Measurements from ENCODE around the gene SPINK4.

SPINK4 gene

DNA sequence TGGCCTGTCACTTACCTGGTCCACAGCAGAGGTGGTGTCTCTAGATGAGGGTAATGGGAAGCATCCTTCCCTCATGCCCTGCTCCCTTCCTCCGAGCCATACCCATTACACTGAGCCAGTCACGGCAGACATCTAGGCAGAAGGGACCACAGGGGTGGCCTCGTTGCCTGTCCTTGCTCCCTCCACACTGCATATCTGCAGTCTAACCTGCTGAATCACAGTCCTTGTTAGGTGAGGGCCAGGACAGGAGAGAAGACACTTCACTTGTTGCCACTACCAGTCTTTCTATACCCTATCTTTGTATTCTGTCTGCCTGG lies 18.4 kb upstream of the SPINK4 start:
- no peak overlapping the region for H3K4me3 ChIP-seq
- no peak for DNase-seq (ENCODE audit: low spot score in 2 of 2)
- peaks cover 10% of the 10 kb centered on the region for H3K27me3 ChIP-seq (ENCODE audit: low read depth)
- in situ Hi-C loops (cut with MboI; ENCODE audit: low sequenced_read_pairs), result no loop called here
- no peaks in the 10 kb centered on the region for H3K36me3 ChIP-seq (replicated peaks)
- no peaks in the 10 kb centered on the region for H3K9me3 ChIP-seq
- peaks cover 5% of the 10 kb centered on the region for H3K4me1 ChIP-seq

DNA sequence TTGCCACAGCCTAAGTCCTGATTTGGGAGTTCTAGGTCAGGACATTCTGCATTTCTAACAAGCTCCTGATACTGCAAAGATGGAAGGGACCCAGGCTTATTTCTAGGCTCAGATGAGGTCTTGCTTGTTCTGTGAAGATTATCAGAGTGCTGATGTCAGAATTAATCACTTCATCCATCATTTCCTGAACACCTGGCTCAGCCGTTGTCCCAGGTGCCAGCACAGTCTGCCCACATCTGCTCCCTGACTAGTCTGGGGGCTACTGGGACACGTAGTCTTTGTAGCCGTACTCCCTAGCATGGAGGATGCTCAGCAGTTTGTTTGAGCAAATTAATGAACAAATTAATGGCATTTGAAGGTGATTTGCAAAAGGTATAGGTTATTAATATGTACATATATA lies 17.9 kb upstream of the SPINK4 start:
- Histone ChIP-seq H3K4me1 (peaks cover 5% of the 10 kb centered on the region), H3K36me3 (replicated peaks) (no peaks in the 10 kb centered on the region), H3K4me3 (no peak overlapping the region), H3K9me3 (no peaks in the 10 kb centered on the region), H3K27me3 (ENCODE audit: low read depth) (peaks cover 5% of the 10 kb centered on the region; the same call in 1 of the 2 replicates)
- in situ Hi-C loops (cut with MboI; ENCODE audit: low sequenced_read_pairs), result no loop called here
- no peak for DNase-seq (ENCODE audit: low spot score in 2 of 2)

- DNase-seq (ENCODE audit: low spot score in 2 of 2), result no peak
- H3K4me1 ChIP-seq, result peaks cover 5% of the 10 kb centered on the region
- H3K4me3 ChIP-seq, result no peak overlapping the region
- H3K9me3 ChIP-seq, result no peaks in the 10 kb centered on the region
- no peaks in the 10 kb centered on the region for H3K27me3 ChIP-seq (ENCODE audit: low read depth)
- H3K36me3 ChIP-seq (replicated peaks), result no peaks in the 10 kb centered on the region
- in situ Hi-C loops (cut with MboI; ENCODE audit: low sequenced_read_pairs), result no loop called here
Measured at GRCh38 chr9:33223696-33224095, 16.3 kb upstream of the SPINK4 start.

DNA sequence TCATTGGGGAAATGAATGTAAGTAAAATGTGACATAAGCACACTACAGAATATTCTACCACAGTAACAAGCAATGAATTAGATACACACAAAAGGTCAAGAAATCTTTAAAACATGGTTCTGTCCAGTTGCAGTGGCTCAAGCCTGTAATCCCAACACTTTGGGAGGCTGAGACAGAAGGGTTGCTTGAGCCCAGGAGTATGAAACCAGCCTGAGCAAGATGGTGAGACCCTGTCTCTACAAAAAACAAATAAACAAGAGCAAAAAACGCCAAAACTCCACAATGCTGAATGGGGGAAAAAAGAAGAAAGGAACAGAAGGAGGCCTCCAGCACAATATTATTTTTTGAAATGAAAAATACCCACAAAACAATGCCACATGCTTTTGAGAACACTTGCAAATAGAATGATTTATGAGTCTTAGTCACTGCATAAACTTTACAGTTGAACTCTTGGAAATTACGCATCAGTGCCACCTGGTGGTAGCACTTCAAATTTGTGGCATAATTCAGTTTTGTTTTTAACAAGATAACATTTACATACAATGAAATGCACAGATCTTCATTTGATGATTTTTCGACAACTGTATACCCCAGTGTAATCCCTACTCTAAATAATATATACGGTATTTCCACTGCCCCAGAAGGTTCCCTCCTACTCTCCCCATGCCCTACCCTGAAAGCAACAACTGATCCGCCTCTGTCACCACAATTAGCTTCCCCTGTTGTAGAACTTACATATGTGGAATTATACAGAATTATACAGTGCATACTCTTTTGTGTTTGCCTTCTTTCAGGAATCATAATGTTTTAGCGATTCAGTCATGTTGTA lies 14.4 kb upstream of the SPINK4 start:
- H3K9me3 ChIP-seq, result no peaks in the 10 kb centered on the region
- peak; percentile 79 to 80 for DNase-seq (ENCODE audit: low spot score in 2 of 2)
- in situ Hi-C loops (cut with MboI; ENCODE audit: low sequenced_read_pairs), result loop anchor here (5.0 kb wide), 1 partner anchor 143 kb away; no protein-coding TSS in a partner anchor
- H3K4me1 ChIP-seq, result peaks cover 5% of the 10 kb centered on the region
- no peak overlapping the region for H3K4me3 ChIP-seq
- no peaks in the 10 kb centered on the region for H3K27me3 ChIP-seq (ENCODE audit: low read depth)
- no peaks in the 10 kb centered on the region for H3K36me3 ChIP-seq (replicated peaks)

- H3K27me3 ChIP-seq (ENCODE audit: low read depth), result peaks cover 5% of the 10 kb centered on the region; the same call in 1 of the 2 replicates
- no peaks in the 10 kb centered on the region for H3K9me3 ChIP-seq
- H3K36me3 ChIP-seq (replicated peaks), result no peaks in the 10 kb centered on the region
- in situ Hi-C loops (cut with MboI; ENCODE audit: low sequenced_read_pairs), result loop anchor here (5.0 kb wide), 1 partner anchor 145 kb away; no protein-coding TSS in a partner anchor
- H3K4me1 ChIP-seq, result peaks cover 5% of the 10 kb centered on the region
- no peak for DNase-seq (ENCODE audit: low spot score in 2 of 2)
- no peak overlapping the region for H3K4me3 ChIP-seq
Measured at GRCh38 chr9:33227008-33227398, 13.0 kb upstream of the SPINK4 start.

DNA sequence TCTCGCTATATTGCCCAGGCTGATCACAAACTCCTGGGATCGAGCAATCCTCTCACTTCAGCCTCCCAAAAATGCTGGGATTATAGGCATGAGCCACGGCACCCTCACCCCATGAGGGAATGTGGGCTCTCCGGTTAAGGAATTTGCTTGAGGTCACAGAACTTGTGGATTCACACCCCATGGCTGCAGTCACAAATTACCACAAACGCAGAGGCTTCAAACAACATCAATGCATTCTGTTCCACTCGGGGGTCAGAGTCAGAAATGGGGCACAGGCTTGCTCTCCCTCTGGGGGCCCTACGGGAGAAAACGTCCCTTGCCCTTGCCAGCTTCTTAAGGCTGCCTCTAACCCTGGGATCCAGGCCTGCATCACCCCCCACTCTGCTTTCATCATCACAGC lies 12.2 kb upstream of the SPINK4 start:
- no peaks in the 10 kb centered on the region for H3K9me3 ChIP-seq
- no peak overlapping the region for H3K4me3 ChIP-seq
- H3K4me1 ChIP-seq, result peaks cover 5% of the 10 kb centered on the region
- no peaks in the 10 kb centered on the region for H3K36me3 ChIP-seq (replicated peaks)
- in situ Hi-C loops (cut with MboI; ENCODE audit: low sequenced_read_pairs), result loop anchor here (5.0 kb wide), 1 partner anchor 145 kb away; no protein-coding TSS in a partner anchor
- H3K27me3 ChIP-seq (ENCODE audit: low read depth), result peaks cover 5% of the 10 kb centered on the region; the same call in 1 of the 2 replicates
- DNase-seq (ENCODE audit: low spot score in 2 of 2), result no peak

DNA sequence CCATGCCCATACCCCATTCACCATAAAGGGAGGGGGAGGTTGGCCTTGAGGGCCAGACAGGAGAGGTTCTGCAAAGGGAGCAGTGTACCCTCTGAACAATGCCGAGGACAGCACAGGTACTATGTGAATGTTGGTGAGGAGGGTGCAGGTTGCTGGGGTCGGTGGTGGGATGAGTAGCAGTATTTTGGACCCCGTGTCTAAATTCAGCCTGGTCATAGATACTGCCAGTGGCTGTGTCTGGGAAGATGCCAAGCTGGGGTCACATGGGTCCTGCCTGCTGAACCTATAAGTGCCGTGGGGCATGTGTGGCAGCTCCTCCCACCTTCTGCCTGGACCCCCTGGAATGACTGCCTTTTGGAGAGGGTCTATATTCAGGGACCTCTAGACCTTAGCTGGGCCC lies 11.4 kb upstream of the SPINK4 start:
- H3K27me3 ChIP-seq (ENCODE audit: low read depth), result peaks cover 5% of the 10 kb centered on the region; the same call in 1 of the 2 replicates
- no peak overlapping the region for H3K4me3 ChIP-seq
- in situ Hi-C loops (cut with MboI; ENCODE audit: low sequenced_read_pairs), result loop anchor here (5.0 kb wide), 1 partner anchor 146 kb away; no protein-coding TSS in a partner anchor
- no peaks in the 10 kb centered on the region for H3K36me3 ChIP-seq (replicated peaks)
- H3K4me1 ChIP-seq, result peaks cover 5% of the 10 kb centered on the region
- no peaks in the 10 kb centered on the region for H3K9me3 ChIP-seq
- DNase-seq (ENCODE audit: low spot score in 2 of 2), result no peak

GRCh38 chr9:33229359-33230114 lies 10.4 kb upstream of the SPINK4 start:
- DNase-seq (ENCODE audit: low spot score in 2 of 2), result no peak
- in situ Hi-C loops (cut with MboI; ENCODE audit: low sequenced_read_pairs), result loop anchor here (5.0 kb wide), 1 partner anchor 147 kb away; no protein-coding TSS in a partner anchor
- Histone ChIP-seq H3K27me3 (ENCODE audit: low read depth) (peaks cover 5% of the 10 kb centered on the region; the same call in 1 of the 2 replicates), H3K9me3 (no peaks in the 10 kb centered on the region), H3K4me1 (peaks cover 5% of the 10 kb centered on the region), H3K4me3 (no peak overlapping the region), H3K36me3 (replicated peaks) (no peaks in the 10 kb centered on the region)

DNA sequence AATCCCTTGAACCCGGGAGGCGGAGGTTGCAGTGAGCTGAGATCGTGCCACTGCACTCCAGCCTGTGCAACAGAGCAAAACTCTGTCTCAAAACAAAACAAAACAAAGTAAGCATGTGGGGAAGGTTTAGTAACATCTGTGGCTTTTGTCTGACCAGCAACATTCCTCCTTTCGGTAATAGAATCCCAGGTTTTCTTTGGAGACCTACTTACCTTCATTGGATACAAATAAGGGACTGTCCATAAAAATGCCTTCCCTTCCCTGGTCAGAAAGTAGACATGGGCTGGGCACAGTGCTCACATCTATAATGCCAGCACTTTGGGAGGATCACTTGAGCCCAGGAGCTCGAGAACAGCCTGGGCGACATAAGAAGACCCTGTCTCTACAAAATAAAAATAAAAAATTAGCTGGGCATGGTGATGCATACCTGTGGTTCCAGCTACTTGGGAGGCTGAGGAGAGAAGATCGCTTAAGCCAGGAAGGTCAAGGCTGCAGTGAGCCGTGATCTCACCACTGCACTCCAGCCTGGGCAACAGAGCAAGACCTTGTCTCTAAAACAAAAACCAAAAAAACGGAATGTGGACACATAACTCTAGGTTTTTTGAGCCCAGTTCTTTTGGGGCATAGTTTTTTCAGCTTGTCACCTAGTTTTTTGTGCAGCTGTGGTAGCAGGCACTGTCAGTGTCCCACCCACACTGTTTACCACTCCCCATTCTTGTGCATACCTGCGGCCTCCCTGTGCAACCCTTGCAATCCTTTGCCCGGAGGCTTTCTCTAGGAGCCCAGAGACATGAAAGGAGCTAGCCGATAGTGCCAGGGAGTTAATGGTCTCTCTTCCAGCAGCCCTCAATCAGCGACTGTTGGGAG lies 9.0 kb upstream of the SPINK4 start:
- no peaks in the 10 kb centered on the region for H3K4me1 ChIP-seq
- no peaks in the 10 kb centered on the region for H3K36me3 ChIP-seq (replicated peaks)
- in situ Hi-C loops (cut with MboI; ENCODE audit: low sequenced_read_pairs), result no loop called here
- H3K27me3 ChIP-seq (ENCODE audit: low read depth), result peaks cover 5% of the 10 kb centered on the region; the same call in 1 of the 2 replicates
- no peaks in the 10 kb centered on the region for H3K9me3 ChIP-seq
- H3K4me3 ChIP-seq, result no peak overlapping the region
- no peak for DNase-seq (ENCODE audit: low spot score in 2 of 2)

- no peak for DNase-seq (ENCODE audit: low spot score in 2 of 2)
- no peaks in the 10 kb centered on the region for H3K4me1 ChIP-seq
- H3K9me3 ChIP-seq, result no peaks in the 10 kb centered on the region
- H3K36me3 ChIP-seq (replicated peaks), result no peaks in the 10 kb centered on the region
- in situ Hi-C loops (cut with MboI; ENCODE audit: low sequenced_read_pairs), result no loop called here
- H3K27me3 ChIP-seq (ENCODE audit: low read depth), result peaks cover 5% of the 10 kb centered on the region; the same call in 1 of the 2 replicates
- H3K4me3 ChIP-seq, result no peak overlapping the region
Measured at GRCh38 chr9:33231623-33231942, 8.4 kb upstream of the SPINK4 start.

- no peaks in the 10 kb centered on the region for H3K9me3 ChIP-seq
- peaks cover 5% of the 10 kb centered on the region; the same call in 1 of the 2 replicates for H3K27me3 ChIP-seq (ENCODE audit: low read depth)
- no peaks in the 10 kb centered on the region for H3K4me1 ChIP-seq
- H3K4me3 ChIP-seq, result no peak overlapping the region
- DNase-seq (ENCODE audit: low spot score in 2 of 2), result no peak
- in situ Hi-C loops (cut with MboI; ENCODE audit: low sequenced_read_pairs), result no loop called here
- H3K36me3 ChIP-seq (replicated peaks), result no peaks in the 10 kb centered on the region
Measured at GRCh38 chr9:33232815-33233214, 7.2 kb upstream of the SPINK4 start.

DNA sequence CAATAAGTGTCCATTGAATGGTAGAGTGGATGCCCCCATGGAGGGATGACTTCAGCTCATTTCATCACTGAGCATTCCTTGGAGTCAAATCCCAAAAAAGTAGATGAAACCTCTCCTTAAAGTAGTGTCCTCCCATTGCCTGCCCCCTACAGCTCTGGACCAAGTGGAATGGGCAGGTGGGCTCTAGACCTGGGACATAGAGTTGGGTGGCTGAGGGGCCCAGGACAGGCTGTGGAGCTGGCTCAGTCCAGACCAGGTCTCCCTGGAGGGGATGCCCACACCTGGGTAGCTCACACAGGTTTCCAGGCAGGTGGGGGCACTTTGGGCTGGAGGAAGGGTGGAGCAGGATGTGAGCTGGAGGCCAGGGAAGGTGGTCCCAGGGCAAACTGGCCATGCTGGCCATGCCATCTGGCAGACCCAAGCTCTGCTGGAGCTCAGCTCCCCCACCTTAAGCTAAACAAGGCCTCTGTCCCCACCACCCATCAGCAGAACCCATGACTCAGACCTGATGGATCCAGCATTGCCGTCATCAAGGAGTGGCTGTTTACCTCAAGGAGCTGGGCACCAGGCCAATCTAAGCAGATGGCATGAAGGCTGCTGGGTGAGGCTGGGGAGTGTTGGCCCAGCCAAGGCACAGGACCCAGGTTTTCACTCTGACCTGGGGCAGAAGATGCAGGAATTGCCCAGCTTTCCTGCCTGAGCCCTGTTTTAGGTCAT lies 6.2 kb upstream of the SPINK4 start:
- H3K4me3 ChIP-seq, result no peak overlapping the region
- in situ Hi-C loops (cut with MboI; ENCODE audit: low sequenced_read_pairs), result no loop called here

More for the DNA sequence above, 6.2 kb upstream of the SPINK4 start:
- Histone ChIP-seq H3K27me3 (ENCODE audit: low read depth) (peaks cover 5% of the 10 kb centered on the region; the same call in 1 of the 2 replicates), H3K9me3 (no peaks in the 10 kb centered on the region; the same call in 1 of the 2 replicates), H3K4me1 (no peaks in the 10 kb centered on the region), H3K36me3 (replicated peaks) (no peaks in the 10 kb centered on the region)
- no peak for DNase-seq (ENCODE audit: low spot score in 2 of 2)
